Activated CD4-positive, alpha-beta T cell treated with anti-CD3 and anti-CD28 coated beads, Interleukin-2, amount 50 U/mL, for 16 hours (primary cell): ENCODE results near the gene OR2AT4.
"Not testable (repeated sequence)": the region's sequence is repeated elsewhere in the genome, so short reads cannot be mapped to it uniquely, and the experiment has no call there.

Experiments used
- DNase-seq: peaks from one replicate; pipeline ENCODE4 v3.0.0-alpha.2; 2020

Gene OR2AT4

GRCh38 chr11:75101424-75102128 lies 4.9 kb upstream of the OR2AT4 start:
- DNase-seq = peak; percentile 12

- DNase-seq = peak; percentile 84
These were observed 3.6 kb upstream of the OR2AT4 start for GRCh38 chr11:75100314-75100713.

GRCh38 chr11:75099635-75100034 lies 3.0 kb upstream of the OR2AT4 start:
- no peak for DNase-seq

- not testable (repeated sequence) for DNase-seq
These were observed 2.3 kb upstream of the OR2AT4 start for GRCh38 chr11:75098835-75099439.

GRCh38 chr11:75098181-75098580 lies 1.5 kb upstream of the OR2AT4 start:
- DNase-seq = not testable (repeated sequence)

- DNase-seq = no peak
These were observed 489 bp upstream of the OR2AT4 start for GRCh38 chr11:75097173-75097557.

- not testable (repeated sequence) for DNase-seq
These were observed 2.3 kb downstream of the OR2AT4 start for GRCh38 chr11:75094382-75094781.

- DNase-seq = peak; percentile 14
These were observed 6.0 kb downstream of the OR2AT4 start for GRCh38 chr11:75090671-75091177.

GRCh38 chr11:75087319-75088305 lies 9.1 kb downstream of the OR2AT4 start:
- no peak for DNase-seq

GRCh38 chr11:75084883-75085282 lies 11.8 kb downstream of the OR2AT4 start:
- DNase-seq = no peak

- no peak for DNase-seq
These were observed 13.5 kb downstream of the OR2AT4 start for GRCh38 chr11:75083217-75083605.

- no peak for DNase-seq
These were observed 14.0 kb downstream of the OR2AT4 start for GRCh38 chr11:75082601-75083216.

- no peak for DNase-seq
These were observed 17.1 kb downstream of the OR2AT4 start for GRCh38 chr11:75079546-75079945.

- DNase-seq = no peak
These were observed 18.4 kb downstream of the OR2AT4 start for GRCh38 chr11:75078233-75078632.

GRCh38 chr11:75077316-75077715 lies 19.4 kb downstream of the OR2AT4 start:
- DNase-seq = no peak

- DNase-seq = no peak
These were observed 20.0 kb downstream of the OR2AT4 start for GRCh38 chr11:75076671-75077070.

GRCh38 chr11:75073459-75074190 lies 23.1 kb downstream of the OR2AT4 start:
- no peak for DNase-seq

GRCh38 chr11:75072582-75072981 lies 24.1 kb downstream of the OR2AT4 start:
- no peak for DNase-seq

GRCh38 chr11:75069473-75069872 lies 27.2 kb downstream of the OR2AT4 start:
- no peak for DNase-seq

GRCh38 chr11:75068993-75069392 lies 27.7 kb downstream of the OR2AT4 start:
- DNase-seq = no peak

GRCh38 chr11:75068559-75068958 lies 28.1 kb downstream of the OR2AT4 start:
- DNase-seq = no peak

- DNase-seq = no peak
These were observed 30.6 kb downstream of the OR2AT4 start for GRCh38 chr11:75066061-75066460.
